IMR-90 (cell line): ENCODE measurements around the gene TEX264. TPM values are rescaled to one million over a fixed set of nuclear protein-coding genes. Genes with fewer than 3 reads are reported as not detected.
A peak's percentile ranks its signal among the peaks of the same experiment; 100 is the strongest.

ENCODE experiments used
- ATAC-seq: fragments of 200-7000 bp; cut with Tn5 transposase; 2 replicates; pipeline ENCODE4 v1.9.1; 2020; ENCODE audit warnings: low read depth, mild to moderate bottlenecking, moderate library complexity
- BruUV-seq: library from RNA; stranded (reverse); fragments of 400-500 nt; replicated peaks from 2 replicates; lab custom pipeline; 2021; lab: Mats Ljungman, UMichigan
- CTCF ChIA-PET: fragments of 300-600 bp; formaldehyde crosslinking; extraction: SDS; loops from one replicate; lab custom pipeline; 2021; ENCODE audit warnings: antibody characterized with exemption; lab: Yijun Ruan, JAX
- POLR2A ChIA-PET: fragments of 300-600 bp; sonication (Branson Sonifier 250); formaldehyde crosslinking; loops from one replicate; lab custom pipeline; 2022; ENCODE audit warnings: antibody characterized with exemption; ENCODE audit not compliant: unreplicated experiment; lab: Charles Lee
- DNase-seq: peaks from one replicate; pipeline ENCODE4 v3.0.0; 2013
- H2AFZ ChIP-seq: replicated peaks from 2 replicates; pipeline ENCODE3; 2013; ENCODE audit warnings: low read length, mild to moderate bottlenecking; ENCODE audit not compliant: poor library complexity
- H2AK5ac ChIP-seq: 2 replicates; pipeline ENCODE4 v1.6.1; 2013; ENCODE audit warnings: low read depth, low read length, inconsistent platforms
- H2AK9ac ChIP-seq: replicated peaks from 2 replicates; pipeline ENCODE3; 2013; ENCODE audit warnings: mild to moderate bottlenecking, low read depth, low read length, moderate library complexity; ENCODE audit not compliant: poor library complexity
- H2BK120ac ChIP-seq: 2 replicates; pipeline ENCODE4 v1.6.1; 2013; ENCODE audit warnings: low read depth, low read length, inconsistent platforms
- H2BK15ac ChIP-seq: 3 replicates; pipeline ENCODE4 v1.6.1; 2013; ENCODE audit warnings: low read depth, low read length, inconsistent platforms
- H2BK20ac ChIP-seq: 2 replicates; pipeline ENCODE4 v1.6.1; 2013; ENCODE audit warnings: low read depth, mild to moderate bottlenecking, inconsistent platforms, low read length, moderate library complexity
- H2BK5ac ChIP-seq: 2 replicates; pipeline ENCODE4 v1.6.1; 2013; ENCODE audit warnings: mild to moderate bottlenecking, low read depth, low read length, inconsistent platforms; ENCODE audit not compliant: poor library complexity, severe bottlenecking
- H3K14ac ChIP-seq: replicated peaks from 2 replicates; pipeline ENCODE4 v1.6.1; 2013; ENCODE audit warnings: low read depth, low read length, inconsistent platforms
- H3K18ac ChIP-seq: 2 replicates; pipeline ENCODE4 v1.6.1; 2013; ENCODE audit warnings: low read depth, low read length, control low read depth
- H3K23ac ChIP-seq: 2 replicates; pipeline ENCODE4 v1.6.1; 2013; ENCODE audit warnings: low read depth, low read length, inconsistent platforms
- H3K27ac ChIP-seq: 2 replicates; pipeline ENCODE4 v1.5.1; 2013; ENCODE audit warnings: mild to moderate bottlenecking, control low read depth, low read length; ENCODE audit not compliant: insufficient read depth
- H3K27me3 ChIP-seq: 2 replicates; pipeline ENCODE4 v1.6.1; 2013; ENCODE audit warnings: low read length; ENCODE audit not compliant: control insufficient read depth, insufficient read depth
- H3K36me3 ChIP-seq: 2 replicates; pipeline ENCODE4 v1.6.1; 2013; ENCODE audit warnings: low read length, mixed read lengths; ENCODE audit not compliant: control insufficient read depth, insufficient read depth
- H3K4ac ChIP-seq: 2 replicates; pipeline ENCODE4 v1.6.1; 2013; ENCODE audit warnings: low read depth, low read length, inconsistent platforms
- H3K4me1 ChIP-seq: 2 replicates; pipeline ENCODE4 v1.6.1; 2013; ENCODE audit warnings: low read length, mixed read lengths; ENCODE audit not compliant: control insufficient read depth, insufficient read depth
- H3K4me2 ChIP-seq: 2 replicates; pipeline ENCODE4 v1.6.1; 2013; ENCODE audit warnings: low read depth, mild to moderate bottlenecking, control low read depth, low read length, moderate library complexity
- H3K4me3 ChIP-seq: 2 replicates; pipeline ENCODE4 v1.5.1; 2013; ENCODE audit warnings: low read depth, mild to moderate bottlenecking, control low read depth, low read length, moderate library complexity; ENCODE audit not compliant: insufficient read depth
- H3K56ac ChIP-seq: 2 replicates; pipeline ENCODE4 v1.6.1; 2013; ENCODE audit warnings: low read length, inconsistent platforms; ENCODE audit not compliant: insufficient read depth; ENCODE audit errors: extremely low read depth
- H3K79me1 ChIP-seq, 2 experiments: 2 replicates each; pipeline ENCODE4 v1.6.1; 2013; ENCODE audit warnings: low read length in 2 of 2, inconsistent platforms in 1 of 2, low read depth in 1 of 2
- H3K9ac ChIP-seq: 2 replicates; pipeline ENCODE4 v1.6.1; 2013; ENCODE audit warnings: low read depth, low read length, control low read depth
- H3K9me1 ChIP-seq: 2 replicates; pipeline ENCODE4 v1.6.1; 2013; ENCODE audit warnings: low read length, inconsistent platforms; ENCODE audit not compliant: insufficient read depth
- H3K9me3 ChIP-seq: 2 replicates; pipeline ENCODE4 v1.6.1; 2013; ENCODE audit warnings: low read length; ENCODE audit not compliant: control insufficient read depth, insufficient read depth
- H4K20me1 ChIP-seq: 2 replicates; pipeline ENCODE4 v1.6.1; 2013; ENCODE audit warnings: low read length, inconsistent platforms; ENCODE audit not compliant: insufficient read depth
- H4K5ac ChIP-seq: 2 replicates; pipeline ENCODE4 v1.6.1; 2013; ENCODE audit warnings: mild to moderate bottlenecking, low read depth, low read length, control low read depth
- H4K8ac ChIP-seq, 2 experiments: 2 replicates each; pipeline ENCODE4 v1.6.1; 2013; ENCODE audit warnings: low read depth in 2 of 2, low read length in 2 of 2, control low read depth in 1 of 2, inconsistent platforms in 1 of 2
- H4K91ac ChIP-seq: 2 replicates; pipeline ENCODE4 v1.6.1; 2013; ENCODE audit warnings: low read depth, low read length, inconsistent platforms; ENCODE audit not compliant: insufficient read depth
- CEBPB ChIP-seq: IDR thresholded peaks from 2 replicates; pipeline ENCODE4 v1.6.1; 2012; ENCODE audit warnings: low read depth, low read length, improper control_type of control experiment
- CHD1 ChIP-seq: IDR thresholded peaks from 2 replicates; pipeline ENCODE4 v1.6.1; 2012; ENCODE audit warnings: low read depth, low read length, improper control_type of control experiment
- FOS ChIP-seq: fragments of 150-350 bp; IDR thresholded peaks from 2 replicates; pipeline ENCODE4 v1.6.1; 2016; ENCODE audit warnings: low read depth, low read length
- MXI1 ChIP-seq: IDR thresholded peaks from 2 replicates; pipeline ENCODE4 v1.6.1; 2012; ENCODE audit warnings: low read depth, mild to moderate bottlenecking, low read length, moderate library complexity, borderline replicate concordance
- NFE2L2 ChIP-seq: fragments of 150-350 bp; IDR thresholded peaks from 2 replicates; pipeline ENCODE4 v1.6.1; 2016; ENCODE audit warnings: low read depth, mild to moderate bottlenecking, low read length
- RAD21 ChIP-seq: IDR thresholded peaks from 2 replicates; pipeline ENCODE4 v1.6.1; 2012; ENCODE audit warnings: low read length, improper control_type of control experiment
- RCOR1 ChIP-seq: IDR thresholded peaks from 2 replicates; pipeline ENCODE4 v1.6.1; 2012; ENCODE audit warnings: mild to moderate bottlenecking, low read length, improper control_type of control experiment; ENCODE audit not compliant: insufficient replicate concordance
- RFX5 ChIP-seq: IDR thresholded peaks from 2 replicates; pipeline ENCODE4 v1.8.0; 2012; ENCODE audit warnings: low read depth, mild to moderate bottlenecking, low read length, moderate library complexity
- SMC3 ChIP-seq: fragments of 150-350 bp; IDR thresholded peaks from 2 replicates; pipeline ENCODE4 v1.6.1; 2016; ENCODE audit warnings: low read depth, mild to moderate bottlenecking, antibody characterized with exemption, low read length, moderate library complexity
- WGBS, 2 experiments: methylation state at CpG; one replicate each; pipeline versions ENCODE4 v1.1.5 to v1.1.7; 2013; ENCODE audit warnings: missing lambda C conversion rate in 2 of 2; ENCODE audit not compliant: insufficient read length in 1 of 2; ENCODE audit errors: extremely low coverage in 2 of 2; 5-methylcytosine and 5-hydroxymethylcytosine counted together
- dilution Hi-C: fragments of 300-500 bp; cut with HindIII; formaldehyde crosslinking; loops from one replicate; pipeline ENCODE4 v1.14.3; 2018; ENCODE audit warnings: low sequenced_read_pairs; ENCODE audit not compliant: unreplicated experiment
- in situ Hi-C: fragments of 300-500 bp; cut with MboI; formaldehyde crosslinking; loops from 3 replicates; pipeline ENCODE4 v1.14.3; 2019; ENCODE audit warnings: low sequenced_read_pairs, inconsistent platforms, mixed read lengths
- intact Hi-C: fragments of 100-400 bp; cut with micrococcal nuclease; formaldehyde crosslinking; loops from 2 replicates; pipeline ENCODE4 v1.10.0; 2022
- polyA plus RNA-seq, 3 experiments: library from polyadenylated mRNA; depleted of rRNA; stranded (reverse); fragments of >200 nt; gene quantifications; 2 replicates each; pipeline ENCODE4 v1.2.3, GENCODE V29; 2012; ENCODE audit warnings: low replicate concordance in 1 of 3
- total RNA-seq: library from RNA; depleted of rRNA; stranded (reverse); fragments of >200 nt; gene quantifications from 2 replicates; pipeline ENCODE4 v1.2.3, GENCODE V29; 2012
- TF ChIP-seq, protein P1 (sequence below): conservative IDR thresholded peaks from 2 replicates; pipeline ENCODE4 v1.5.1; 2012; ENCODE audit warnings: mild to moderate bottlenecking, low read depth, low read length, improper control_type of control experiment
- TF ChIP-seq, protein P2 (sequence below): fragments of 150-350 bp; IDR thresholded peaks from 2 replicates; pipeline ENCODE4 v1.6.1; 2017; ENCODE audit warnings: mild to moderate bottlenecking, antibody characterized with exemption, low read length, low read depth
- TF ChIP-seq, protein P3 (sequence below): fragments of 150-350 bp; IDR thresholded peaks from 2 replicates; pipeline ENCODE4 v1.6.1; 2016; ENCODE audit warnings: low read depth, mild to moderate bottlenecking, low read length, moderate library complexity, borderline replicate concordance

TEX264 gene
- total and polyA plus RNA-seq, 2 of the 4 experiments (the other 2 are of a cell fraction), result 30.3 to 45.0 TPM

DNA sequence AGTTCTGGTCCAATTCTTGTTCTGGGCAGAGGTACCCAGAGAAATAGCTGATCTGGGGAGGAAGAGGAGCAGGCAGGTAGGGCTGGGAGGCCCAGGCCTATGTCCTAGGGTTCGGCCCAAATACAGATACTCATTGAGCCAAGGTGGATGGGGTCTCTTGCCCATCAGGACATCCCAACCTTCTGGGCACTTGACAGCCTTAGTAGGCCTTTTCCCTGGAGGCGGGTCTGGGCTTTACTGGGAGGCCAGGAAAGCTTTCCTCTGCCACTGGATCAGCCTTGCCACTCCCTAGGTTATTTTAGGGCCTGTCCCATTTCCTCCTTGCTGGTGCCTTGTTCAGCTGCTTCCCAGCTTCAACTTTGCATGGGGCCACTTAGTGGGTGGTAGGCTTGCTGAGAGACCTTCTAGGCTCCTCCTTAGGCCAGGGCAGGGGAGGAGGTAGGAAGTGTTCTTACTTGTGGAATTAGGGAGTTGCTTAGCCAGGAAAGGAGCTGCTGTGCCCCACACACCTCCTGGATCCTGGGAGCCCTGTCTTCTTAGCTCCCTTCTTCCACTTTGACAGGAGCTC is 9.7 kb downstream of the TEX264 start:
- Histone ChIP-seq H2AFZ (peak overlapping the region; percentile 1), H2BK20ac (no peak overlapping the region), H2AK5ac (no peak overlapping the region), H3K23ac (no peak overlapping the region), H3K27ac (no peak overlapping the region), H4K5ac (no peak overlapping the region), H3K4me1 (peaks cover 3% of the 10 kb centered on the region; the same call in 1 of the 2 replicates), H4K8ac (no peak overlapping the region), H3K9me3 (no peaks in the 10 kb centered on the region), H3K56ac (no peak overlapping the region), H3K9me1 (peaks cover 2% of the 10 kb centered on the region; the same call in 1 of the 2 replicates), H2AK9ac (no peak overlapping the region), H3K4ac (no peak overlapping the region), H3K18ac (no peak overlapping the region), H4K91ac (no peak overlapping the region), H4K20me1 (peaks cover 15% of the 10 kb centered on the region), H3K14ac (no peak overlapping the region), H3K4me2 (no peak overlapping the region), H2BK5ac (no peak overlapping the region), H3K27me3 (no peaks in the 10 kb centered on the region), H2BK120ac (no peak overlapping the region), H3K79me1 (peaks cover 20 to 38% of the 10 kb centered on the region in 2 experiments; a peak in 3 of 4 replicates), H3K4me3 (no peak overlapping the region), H2BK15ac (no peak overlapping the region), H3K9ac (no peak overlapping the region), H3K36me3 (peaks cover 27% of the 10 kb centered on the region)
- no peak for ATAC-seq
- in situ Hi-C loops (loop anchor here (5.0 to 25.0 kb wide), 2 partner anchors 178 to 1068 kb away; partner anchors contain the start of genes CISH, DCAF1 and MAPKAPK3), intact Hi-C loops (no loop called here), dilution Hi-C loops (no loop called here)
- ChIA-PET CTCF (interaction anchor here (1.0 to 3.5 kb wide), 3 partner anchors 11 to 180 kb away, joined by 4 to 34 read pairs (median 4); partner anchors contain the start of gene DCAF1), POLR2A (interaction anchor here (2.8 kb wide), 1 partner anchor 181 kb away, joined by 9 read pairs; the partner anchor contains the start of gene DCAF1)
- DNase-seq, result no peak
- TF ChIP-seq FOS, result no peak
- no peak for TF ChIP-seq MXI1
- no peak for TF ChIP-seq CHD1
- no peak for TF ChIP-seq SMC3
- TF ChIP-seq, protein P1, sequence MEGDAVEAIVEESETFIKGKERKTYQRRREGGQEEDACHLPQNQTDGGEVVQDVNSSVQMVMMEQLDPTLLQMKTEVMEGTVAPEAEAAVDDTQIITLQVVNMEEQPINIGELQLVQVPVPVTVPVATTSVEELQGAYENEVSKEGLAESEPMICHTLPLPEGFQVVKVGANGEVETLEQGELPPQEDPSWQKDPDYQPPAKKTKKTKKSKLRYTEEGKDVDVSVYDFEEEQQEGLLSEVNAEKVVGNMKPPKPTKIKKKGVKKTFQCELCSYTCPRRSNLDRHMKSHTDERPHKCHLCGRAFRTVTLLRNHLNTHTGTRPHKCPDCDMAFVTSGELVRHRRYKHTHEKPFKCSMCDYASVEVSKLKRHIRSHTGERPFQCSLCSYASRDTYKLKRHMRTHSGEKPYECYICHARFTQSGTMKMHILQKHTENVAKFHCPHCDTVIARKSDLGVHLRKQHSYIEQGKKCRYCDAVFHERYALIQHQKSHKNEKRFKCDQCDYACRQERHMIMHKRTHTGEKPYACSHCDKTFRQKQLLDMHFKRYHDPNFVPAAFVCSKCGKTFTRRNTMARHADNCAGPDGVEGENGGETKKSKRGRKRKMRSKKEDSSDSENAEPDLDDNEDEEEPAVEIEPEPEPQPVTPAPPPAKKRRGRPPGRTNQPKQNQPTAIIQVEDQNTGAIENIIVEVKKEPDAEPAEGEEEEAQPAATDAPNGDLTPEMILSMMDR, result no peak
- no peak for TF ChIP-seq RAD21
- TF ChIP-seq NFE2L2, result no peak
- no peak for TF ChIP-seq RFX5
- no peak for TF ChIP-seq RCOR1
- no peak for TF ChIP-seq CEBPB
- TF ChIP-seq, protein P2, sequence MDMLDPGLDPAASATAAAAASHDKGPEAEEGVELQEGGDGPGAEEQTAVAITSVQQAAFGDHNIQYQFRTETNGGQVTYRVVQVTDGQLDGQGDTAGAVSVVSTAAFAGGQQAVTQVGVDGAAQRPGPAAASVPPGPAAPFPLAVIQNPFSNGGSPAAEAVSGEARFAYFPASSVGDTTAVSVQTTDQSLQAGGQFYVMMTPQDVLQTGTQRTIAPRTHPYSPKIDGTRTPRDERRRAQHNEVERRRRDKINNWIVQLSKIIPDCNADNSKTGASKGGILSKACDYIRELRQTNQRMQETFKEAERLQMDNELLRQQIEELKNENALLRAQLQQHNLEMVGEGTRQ, result no peak
- TF ChIP-seq, protein P3, sequence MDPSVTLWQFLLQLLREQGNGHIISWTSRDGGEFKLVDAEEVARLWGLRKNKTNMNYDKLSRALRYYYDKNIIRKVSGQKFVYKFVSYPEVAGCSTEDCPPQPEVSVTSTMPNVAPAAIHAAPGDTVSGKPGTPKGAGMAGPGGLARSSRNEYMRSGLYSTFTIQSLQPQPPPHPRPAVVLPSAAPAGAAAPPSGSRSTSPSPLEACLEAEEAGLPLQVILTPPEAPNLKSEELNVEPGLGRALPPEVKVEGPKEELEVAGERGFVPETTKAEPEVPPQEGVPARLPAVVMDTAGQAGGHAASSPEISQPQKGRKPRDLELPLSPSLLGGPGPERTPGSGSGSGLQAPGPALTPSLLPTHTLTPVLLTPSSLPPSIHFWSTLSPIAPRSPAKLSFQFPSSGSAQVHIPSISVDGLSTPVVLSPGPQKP, result no peak
- BruUV-seq, result no TSS peak
- no CpG with 5 or more reads among the region's 2 CpGs for WGBS, 2 experiments
